HEK293T (cell line): ENCODE measurements around the gene ZNF641.
A peak's percentile ranks its signal among the peaks of the same experiment; 100 is the strongest.

Source experiments
- CTCF ChIA-PET: fragments of 350-600 bp; formaldehyde crosslinking; extraction: SDS; loops from one replicate; lab custom pipeline; 2021; ENCODE audit warnings: antibody characterized with exemption, inconsistent platforms; lab: Yijun Ruan, JAX
- POLR2A ChIA-PET: fragments of 350-600 bp; formaldehyde crosslinking; extraction: SDS; loops from one replicate; lab custom pipeline; 2020; ENCODE audit warnings: antibody characterized with exemption, inconsistent platforms; lab: Yijun Ruan, JAX
- DNase-seq: peaks from one replicate; pipeline ENCODE4 v3.0.0; 2012; ENCODE audit warnings: mixed read lengths; ENCODE audit errors: extremely low spot score
- ARNT ChIP-seq: fragments of 450-650 bp; IDR thresholded peaks from 2 replicates; pipeline ENCODE4 v1.6.1; 2017; ENCODE audit warnings: mild to moderate bottlenecking
- BHLHE40 ChIP-seq: fragments of 450-650 bp; IDR thresholded peaks from 2 replicates; pipeline ENCODE4 v1.6.1; 2016; ENCODE audit warnings: mild to moderate bottlenecking, moderate library complexity, borderline replicate concordance
- CTBP1 ChIP-seq: fragments of 450-650 bp; IDR thresholded peaks from 2 replicates; pipeline ENCODE4 v1.6.1; 2016; ENCODE audit warnings: borderline replicate concordance
- ELF4 ChIP-seq: fragments of 450-650 bp; IDR thresholded peaks from 2 replicates; pipeline ENCODE4 v1.6.1; 2017; ENCODE audit warnings: antibody characterized with exemption
- FOXA1 ChIP-seq: fragments of 450-650 bp; IDR thresholded peaks from 2 replicates; pipeline ENCODE4 v1.6.1; 2016; ENCODE audit warnings: mild to moderate bottlenecking
- FOXK2 ChIP-seq: fragments of 450-650 bp; IDR thresholded peaks from 2 replicates; pipeline ENCODE4 v1.6.1; 2016; ENCODE audit warnings: mild to moderate bottlenecking
- FOXM1 ChIP-seq: fragments of 450-650 bp; IDR thresholded peaks from 2 replicates; pipeline ENCODE4 v1.6.1; 2017; ENCODE audit warnings: mild to moderate bottlenecking, borderline replicate concordance
- HDGF ChIP-seq: fragments of 450-650 bp; IDR thresholded peaks from 2 replicates; pipeline ENCODE4 v1.6.1; 2017; ENCODE audit warnings: antibody characterized with exemption, borderline replicate concordance
- L3MBTL2 ChIP-seq: fragments of 450-650 bp; conservative IDR thresholded peaks from 2 replicates; pipeline ENCODE4 v1.6.1; 2016; ENCODE audit warnings: mild to moderate bottlenecking
- LEF1 ChIP-seq: fragments of 450-650 bp; IDR thresholded peaks from 2 replicates; pipeline ENCODE4 v1.6.1; 2017; ENCODE audit warnings: mild to moderate bottlenecking, borderline replicate concordance
- NFRKB ChIP-seq: fragments of 450-650 bp; IDR thresholded peaks from 2 replicates; pipeline ENCODE4 v1.6.1; 2016; ENCODE audit warnings: mild to moderate bottlenecking, moderate library complexity
- SP1 ChIP-seq: fragments of 450-650 bp; IDR thresholded peaks from 2 replicates; pipeline ENCODE4 v1.6.1; 2017
- SUZ12 ChIP-seq: fragments of 450-650 bp; IDR thresholded peaks from 2 replicates; pipeline ENCODE4 v1.6.1; 2016; ENCODE audit warnings: mild to moderate bottlenecking
- TARDBP ChIP-seq: fragments of 450-650 bp; IDR thresholded peaks from 2 replicates; pipeline ENCODE4 v1.6.1; 2016
- ZNF384 ChIP-seq: fragments of 450-650 bp; IDR thresholded peaks from 2 replicates; pipeline ENCODE4 v1.6.1; 2016
- TF ChIP-seq, protein P1 (sequence below): fragments of 450-650 bp; IDR thresholded peaks from 2 replicates; pipeline ENCODE4 v1.6.1; 2016

ZNF641 gene

GRCh38 chr12:48356041-48356768 lies 5.5 kb upstream of the ZNF641 start:
- no peak for DNase-seq
- TF ChIP-seq SP1, result no peak
- TF ChIP-seq FOXM1, result no peak
- TF ChIP-seq, protein P1, sequence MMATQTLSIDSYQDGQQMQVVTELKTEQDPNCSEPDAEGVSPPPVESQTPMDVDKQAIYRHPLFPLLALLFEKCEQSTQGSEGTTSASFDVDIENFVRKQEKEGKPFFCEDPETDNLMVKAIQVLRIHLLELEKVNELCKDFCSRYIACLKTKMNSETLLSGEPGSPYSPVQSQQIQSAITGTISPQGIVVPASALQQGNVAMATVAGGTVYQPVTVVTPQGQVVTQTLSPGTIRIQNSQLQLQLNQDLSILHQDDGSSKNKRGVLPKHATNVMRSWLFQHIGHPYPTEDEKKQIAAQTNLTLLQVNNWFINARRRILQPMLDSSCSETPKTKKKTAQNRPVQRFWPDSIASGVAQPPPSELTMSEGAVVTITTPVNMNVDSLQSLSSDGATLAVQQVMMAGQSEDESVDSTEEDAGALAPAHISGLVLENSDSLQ, result no peak
- no peak for TF ChIP-seq FOXA1
- no peak for TF ChIP-seq TARDBP
- no peak for TF ChIP-seq LEF1
- no peak for TF ChIP-seq CTBP1
- TF ChIP-seq FOXK2, result no peak
- TF ChIP-seq ARNT, result no peak
- CTCF ChIA-PET, result no interaction called here
- POLR2A ChIA-PET, result no interaction called here

DNA sequence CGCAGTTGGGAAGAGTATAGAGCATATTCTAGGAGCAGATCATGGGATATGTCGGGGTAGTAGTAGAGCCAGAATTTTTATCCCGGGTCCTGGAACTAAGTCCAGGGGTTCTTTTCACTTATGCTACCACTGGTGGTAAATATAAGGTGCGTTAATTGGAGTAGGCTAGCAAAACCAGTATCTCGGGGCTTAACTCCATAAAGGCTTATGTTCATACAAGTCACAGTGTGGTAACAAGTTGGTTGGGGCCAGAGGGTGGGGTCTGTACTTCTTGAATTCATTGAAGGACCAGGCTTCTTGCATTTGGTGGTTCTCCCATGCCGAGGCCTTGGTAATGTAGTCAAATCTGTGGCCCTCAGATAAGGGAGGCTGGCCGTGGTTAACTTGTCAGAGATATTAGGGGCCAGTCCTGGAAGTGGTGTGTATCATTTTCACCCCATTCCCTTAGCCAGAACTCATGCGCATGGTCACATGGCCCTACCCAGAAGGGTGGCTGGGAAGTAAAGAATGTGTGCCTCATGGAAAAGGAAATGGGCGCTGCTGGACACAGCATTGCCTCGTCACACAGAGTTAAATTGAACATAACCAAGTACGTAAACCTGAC lies 1.5 kb upstream of the ZNF641 start:
- ChIA-PET POLR2A (no interaction called here), CTCF (no interaction called here)
- no peak for DNase-seq

GRCh38 chr12:48351022-48351708 lies 446 bp upstream of the ZNF641 start:
- ChIA-PET CTCF (no interaction called here), POLR2A (no interaction called here)
- DNase-seq, result peak; percentile 59
- no peak for TF ChIP-seq FOXM1
- no peak for TF ChIP-seq ARNT
- TF ChIP-seq FOXA1, result no peak
- no peak for TF ChIP-seq LEF1
- TF ChIP-seq ZNF384, result no peak
- TF ChIP-seq CTBP1, result no peak
- TF ChIP-seq TARDBP, result no peak

More for the DNA sequence above, 1.5 kb upstream of the ZNF641 start:
- no peak for TF ChIP-seq LEF1

GRCh38 chr12:48349471-48349870 lies 1.2 kb downstream of the ZNF641 start:
- TF ChIP-seq ZNF384 (no peak), ARNT (no peak), LEF1 (no peak), FOXK2 (no peak), BHLHE40 (no peak), NFRKB (no peak), SP1 (no peak), CTBP1 (no peak), FOXM1 (no peak), SUZ12 (no peak), L3MBTL2 (no peak), HDGF (no peak), FOXA1 (no peak), TARDBP (no peak)
- TF ChIP-seq, protein P1, result no peak
- CTCF ChIA-PET, result no interaction called here
- DNase-seq, result no peak
- POLR2A ChIA-PET, result no interaction called here

DNA sequence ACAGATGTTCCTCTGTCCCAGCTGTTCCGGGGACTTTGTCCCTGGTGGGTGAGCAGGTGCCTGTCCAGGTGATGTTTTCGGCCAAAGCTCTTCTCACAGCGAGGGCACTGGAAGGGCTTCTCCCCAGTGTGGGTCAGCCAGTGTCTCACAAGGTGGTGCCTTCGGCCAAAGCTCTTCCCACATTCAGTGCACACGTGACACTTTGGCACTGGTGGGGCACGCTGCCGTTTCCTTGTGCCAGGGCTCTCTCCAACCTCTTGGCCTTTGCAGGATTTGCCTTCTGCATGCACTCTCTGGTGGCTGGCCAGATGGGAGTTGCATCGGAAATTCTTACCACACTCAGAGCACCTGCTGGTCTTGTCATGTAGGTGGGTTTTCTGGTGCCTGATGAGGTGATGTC lies 7.7 kb downstream of the ZNF641 start:
- no peak for DNase-seq
- ChIA-PET CTCF (no interaction called here), POLR2A (no interaction called here)
- TF ChIP-seq, protein P1, result no peak
- TF ChIP-seq ARNT (no peak), SUZ12 (no peak), HDGF (no peak), NFRKB (no peak), ELF4 (no peak), SP1 (no peak), L3MBTL2 (no peak), CTBP1 (no peak), FOXK2 (no peak), FOXA1 (no peak), FOXM1 (no peak), BHLHE40 (no peak), ZNF384 (no peak), LEF1 (no peak), TARDBP (no peak)

- DNase-seq, result no peak
- ChIA-PET POLR2A (no interaction called here), CTCF (no interaction called here)
- TF ChIP-seq FOXM1 (no peak), L3MBTL2 (no peak), LEF1 (no peak), ARNT (no peak), BHLHE40 (no peak), ZNF384 (no peak), HDGF (no peak)
- TF ChIP-seq, protein P1, result no peak
These were observed 9.8 kb downstream of the ZNF641 start for GRCh38 chr12:48340943-48341342.
